ENCODE data around the gene POLG2. TPM values are rescaled to one million over a fixed set of nuclear protein-coding genes. Genes with fewer than 3 reads are reported as not detected.

POLG2 gene
- total RNA-seq, 1 experiment from 2014 or later = 28.9 TPM

DNA sequence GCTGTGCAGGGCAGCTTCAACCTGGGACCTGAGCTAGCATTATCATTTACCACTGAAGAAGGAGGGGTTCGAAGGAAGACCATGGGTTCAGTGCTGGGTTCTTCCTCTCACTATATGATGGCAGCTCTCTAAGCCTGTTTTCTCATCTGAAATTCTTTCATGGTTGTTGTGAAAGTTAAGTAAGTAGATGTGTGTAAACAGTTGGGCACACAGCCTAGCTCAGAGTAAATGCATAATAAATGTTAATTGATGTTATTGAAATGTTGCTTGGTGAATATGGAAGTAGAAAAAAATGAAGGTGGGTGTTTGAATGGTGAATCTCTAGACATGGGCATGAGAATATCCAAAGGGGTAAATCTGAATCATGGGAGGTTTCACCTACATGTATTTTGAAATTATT is 19.0 kb upstream of the POLG2 start:
- Histone ChIP-seq H3K4me1 (no peaks in the 10 kb centered on the region), H3K4me3 (ENCODE audit: low read depth, low read length) (no peak overlapping the region), H3K36me3 (ENCODE audit: control insufficient read depth, insufficient read depth, low read length) (no peaks in the 10 kb centered on the region; the same call in 1 of the 2 replicates), H3K27me3 (replicated peaks; ENCODE audit: control insufficient read depth, insufficient read depth, low read length) (no peaks in the 10 kb centered on the region), H3K9me3 (no peaks in the 10 kb centered on the region)
- intact Hi-C loops (cut with micrococcal nuclease; ENCODE audit: unreplicated experiment) = no loop called here
- peaks cover 88% of the 10 kb centered on the region for H3K36me3 Mint-ChIP-seq (ENCODE audit: insufficient read depth, unreplicated experiment)
- TF ChIP-seq, protein P1, sequence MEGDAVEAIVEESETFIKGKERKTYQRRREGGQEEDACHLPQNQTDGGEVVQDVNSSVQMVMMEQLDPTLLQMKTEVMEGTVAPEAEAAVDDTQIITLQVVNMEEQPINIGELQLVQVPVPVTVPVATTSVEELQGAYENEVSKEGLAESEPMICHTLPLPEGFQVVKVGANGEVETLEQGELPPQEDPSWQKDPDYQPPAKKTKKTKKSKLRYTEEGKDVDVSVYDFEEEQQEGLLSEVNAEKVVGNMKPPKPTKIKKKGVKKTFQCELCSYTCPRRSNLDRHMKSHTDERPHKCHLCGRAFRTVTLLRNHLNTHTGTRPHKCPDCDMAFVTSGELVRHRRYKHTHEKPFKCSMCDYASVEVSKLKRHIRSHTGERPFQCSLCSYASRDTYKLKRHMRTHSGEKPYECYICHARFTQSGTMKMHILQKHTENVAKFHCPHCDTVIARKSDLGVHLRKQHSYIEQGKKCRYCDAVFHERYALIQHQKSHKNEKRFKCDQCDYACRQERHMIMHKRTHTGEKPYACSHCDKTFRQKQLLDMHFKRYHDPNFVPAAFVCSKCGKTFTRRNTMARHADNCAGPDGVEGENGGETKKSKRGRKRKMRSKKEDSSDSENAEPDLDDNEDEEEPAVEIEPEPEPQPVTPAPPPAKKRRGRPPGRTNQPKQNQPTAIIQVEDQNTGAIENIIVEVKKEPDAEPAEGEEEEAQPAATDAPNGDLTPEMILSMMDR (IDR thresholded peaks at IDR 0.05; ENCODE audit: insufficient read depth in 1 of 2, low read depth in 1 of 2, low read length in 1 of 2, severe bottlenecking in 1 of 2, unreplicated experiment in 1 of 2) = no peak
- POLR2A ChIA-PET = interaction anchor here (0.9 kb wide), 1 partner anchor 19 kb away, joined by 4 read pairs; the partner anchor contains the start of gene POLG2
- no peak overlapping the region for H3K27ac Mint-ChIP-seq (ENCODE audit: unreplicated experiment)
- no peaks in the 10 kb centered on the region for H3K9me3 Mint-ChIP-seq (ENCODE audit: unreplicated experiment)
- H3K4me3 Mint-ChIP-seq (ENCODE audit: unreplicated experiment) = no peak overlapping the region
- H3K4me1 Mint-ChIP-seq (ENCODE audit: low read depth, unreplicated experiment) = no peaks in the 10 kb centered on the region
- CTCF ChIA-PET = no interaction called here
- no peaks in the 10 kb centered on the region for H3K27me3 Mint-ChIP-seq (ENCODE audit: insufficient read depth, unreplicated experiment)
- no peak for DNase-seq
- no TSS peak for BruUV-seq (replicated peaks)

DNA sequence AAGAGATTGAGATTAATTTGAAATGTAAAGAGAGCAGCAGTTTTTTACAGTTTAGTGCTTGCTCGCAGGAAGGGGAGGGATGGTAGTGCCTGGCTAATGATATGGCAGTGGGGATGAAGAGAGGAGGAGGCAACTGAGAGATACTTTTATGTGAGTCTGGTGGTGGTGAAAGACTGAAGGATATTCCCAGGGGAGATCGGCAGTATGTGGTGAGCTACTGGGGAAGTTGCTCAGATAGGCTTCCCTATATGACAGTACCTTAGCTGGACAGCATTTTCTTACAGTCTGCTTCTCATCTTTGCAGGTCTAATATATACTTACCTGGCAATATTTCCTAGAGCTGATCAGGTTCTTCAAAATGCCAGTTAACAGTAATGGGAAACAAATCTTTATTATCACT is 18.6 kb upstream of the POLG2 start:
- H3K36me3 Mint-ChIP-seq (ENCODE audit: insufficient read depth, unreplicated experiment) = peaks cover 90% of the 10 kb centered on the region
- no peaks in the 10 kb centered on the region for H3K4me1 Mint-ChIP-seq (ENCODE audit: low read depth, unreplicated experiment)
- no peak for DNase-seq
- TF ChIP-seq, protein P1 (IDR thresholded peaks at IDR 0.05; ENCODE audit: insufficient read depth in 1 of 2, low read depth in 1 of 2, low read length in 1 of 2, severe bottlenecking in 1 of 2, unreplicated experiment in 1 of 2) = no peak
- Histone ChIP-seq H3K36me3 (ENCODE audit: control insufficient read depth, insufficient read depth, low read length) (no peaks in the 10 kb centered on the region; the same call in 1 of the 2 replicates), H3K4me1 (no peaks in the 10 kb centered on the region), H3K27me3 (replicated peaks; ENCODE audit: control insufficient read depth, insufficient read depth, low read length) (no peaks in the 10 kb centered on the region), H3K4me3 (ENCODE audit: low read depth, low read length) (no peak overlapping the region), H3K9me3 (no peaks in the 10 kb centered on the region)
- intact Hi-C loops (cut with micrococcal nuclease; ENCODE audit: unreplicated experiment) = no loop called here
- H3K27ac Mint-ChIP-seq (ENCODE audit: unreplicated experiment) = no peak overlapping the region
- BruUV-seq (replicated peaks) = no TSS peak
- no peaks in the 10 kb centered on the region for H3K9me3 Mint-ChIP-seq (ENCODE audit: unreplicated experiment)
- no peaks in the 10 kb centered on the region for H3K27me3 Mint-ChIP-seq (ENCODE audit: insufficient read depth, unreplicated experiment)
- CTCF ChIA-PET = no interaction called here
- H3K4me3 Mint-ChIP-seq (ENCODE audit: unreplicated experiment) = no peak overlapping the region
- POLR2A ChIA-PET = interaction anchor here (0.9 kb wide), 1 partner anchor 19 kb away, joined by 4 read pairs; the partner anchor contains the start of gene POLG2

DNA sequence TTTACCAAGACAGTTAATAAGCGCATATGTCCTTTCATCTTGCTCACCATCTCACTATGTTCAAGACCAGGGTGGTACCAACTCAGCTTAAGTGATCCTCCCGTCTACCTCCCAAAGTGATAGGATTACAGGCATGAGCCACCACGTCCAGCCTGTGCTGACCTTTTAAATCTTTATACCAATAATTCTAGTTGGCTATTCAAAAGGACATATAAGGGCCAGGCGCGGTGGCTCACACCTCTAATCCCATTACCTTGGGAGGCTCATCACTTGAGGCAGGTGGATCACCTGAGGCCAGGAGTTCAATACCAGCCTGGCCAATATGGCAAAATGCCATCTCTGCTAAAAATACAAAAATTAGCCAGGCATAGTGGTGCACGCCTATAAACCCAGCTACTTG is 12.3 kb upstream of the POLG2 start:
- no peak overlapping the region for H3K27ac Mint-ChIP-seq (ENCODE audit: unreplicated experiment)
- peaks cover 81% of the 10 kb centered on the region for H3K36me3 Mint-ChIP-seq (ENCODE audit: insufficient read depth, unreplicated experiment)
- TF ChIP-seq, protein P1 (IDR thresholded peaks at IDR 0.05; ENCODE audit: insufficient read depth in 1 of 2, low read depth in 1 of 2, low read length in 1 of 2, severe bottlenecking in 1 of 2, unreplicated experiment in 1 of 2) = no peak
- intact Hi-C loops (cut with micrococcal nuclease; ENCODE audit: unreplicated experiment) = loop anchor here (5.0 kb wide), 1 partner anchor 153 kb away; the partner anchor contains the start of gene SMURF2
- BruUV-seq (replicated peaks) = no TSS peak
- Histone ChIP-seq H3K27me3 (replicated peaks; ENCODE audit: control insufficient read depth, insufficient read depth, low read length) (no peaks in the 10 kb centered on the region), H3K4me1 (peaks cover 5% of the 10 kb centered on the region), H3K36me3 (ENCODE audit: control insufficient read depth, insufficient read depth, low read length) (peaks cover 1% of the 10 kb centered on the region; the same call in 1 of the 2 replicates), H3K4me3 (ENCODE audit: low read depth, low read length) (no peak overlapping the region), H3K9me3 (no peaks in the 10 kb centered on the region)
- H3K4me3 Mint-ChIP-seq (ENCODE audit: unreplicated experiment) = peak overlapping the region; percentile 97
- no peaks in the 10 kb centered on the region for H3K9me3 Mint-ChIP-seq (ENCODE audit: unreplicated experiment)
- no peak for DNase-seq
- CTCF ChIA-PET = no interaction called here
- POLR2A ChIA-PET = no interaction called here
- peaks cover 15% of the 10 kb centered on the region for H3K4me1 Mint-ChIP-seq (ENCODE audit: low read depth, unreplicated experiment)
- no peaks in the 10 kb centered on the region for H3K27me3 Mint-ChIP-seq (ENCODE audit: insufficient read depth, unreplicated experiment)
